Transverse colon (tissue), 4 donors: ENCODE measurements around the gene CEP192. TPM values are rescaled to one million over a fixed set of nuclear protein-coding genes. Genes with fewer than 3 reads are reported as not detected.
A peak's percentile ranks its signal among the peaks of the same experiment; 100 is the strongest.

Source experiments
- DNase-seq: peaks from one replicate; pipeline ENCODE4 v3.0.0-alpha.2; 2019
- H3K27ac ChIP-seq, 4 donors: fragments of 200-600 bp; sonication (generic); 2 replicates each; pipeline ENCODE4 v1.5.1; 2016 to 2018; ENCODE audit warnings: inconsistent platforms in 4 of 4
- H3K27me3 ChIP-seq: fragments of 200-600 bp; sonication (generic); 2 replicates; pipeline ENCODE4 v1.5.1; 2017; ENCODE audit warnings: inconsistent platforms
- H3K36me3 ChIP-seq, 4 donors: fragments of 200-600 bp; sonication (generic); 2 replicates each; pipeline ENCODE4 v1.5.1; 2017 to 2019; ENCODE audit warnings: inconsistent platforms in 4 of 4
- H3K4me1 ChIP-seq, 4 donors: fragments of 200-600 bp; sonication (generic); 2 replicates each; pipeline ENCODE4 v1.5.1; 2017 to 2020; ENCODE audit warnings: inconsistent platforms in 4 of 4
- H3K4me3 ChIP-seq, 4 donors: fragments of 200-600 bp; sonication (generic); 1 replicate in 1 of 4; 2 replicates in 3 of 4; pipeline versions ENCODE4 v1.5.1 to v1.6.1; 2017 to 2019; ENCODE audit warnings: inconsistent platforms in 4 of 4
- H3K9me3 ChIP-seq, 2 donors: fragments of 200-600 bp; sonication (generic); 2 replicates each; pipeline ENCODE4 v1.5.1; 2017 to 2019; ENCODE audit warnings: inconsistent platforms in 2 of 2
- EP300 ChIP-seq: sonication (generic); formaldehyde crosslinking; IDR thresholded peaks from one replicate; pipeline ENCODE4 v1.6.1; 2017; ENCODE audit warnings: antibody characterized with exemption, low read depth
- POLR2A ChIP-seq: fragments of 450-650 bp; IDR thresholded peaks from one replicate; pipeline ENCODE4 v1.6.1; 2016; ENCODE audit warnings: antibody characterized with exemption, mild to moderate bottlenecking, moderate library complexity
- POLR2AphosphoS5 ChIP-seq, 3 donors: sonication (generic); formaldehyde crosslinking; IDR thresholded peaks; one replicate each; pipeline ENCODE4 v1.6.1; 2016; ENCODE audit warnings: antibody characterized with exemption in 3 of 3
- WGBS, 2 donors: methylation state at CpG; one replicate each; pipeline ENCODE4 v1.1.5; 2018; ENCODE audit warnings: low coverage in 1 of 2; 5-methylcytosine and 5-hydroxymethylcytosine counted together
- in situ Hi-C, 4 donors: fragments of 200-750 bp; cut with MboI; loops; one replicate each; pipeline versions ENCODE4 v1.15.0 to v1.15.1; 2017; ENCODE audit warnings: low sequenced_read_pairs in 3 of 4, low pct_ligation_motif_present in 1 of 4, low pct_unique_long_range_greater_than_20kb in 1 of 4
- intact Hi-C: fragments of 100-400 bp; cut with DNase I; formaldehyde crosslinking; loops from one replicate; pipeline ENCODE4 v1.15.1; 2023; ENCODE audit warnings: low total_unique reads
- total RNA-seq, 4 donors: library from RNA; depleted of rRNA; stranded (reverse); fragments of >200 nt; gene quantifications; one replicate each; pipeline ENCODE4 v1.1.0, GENCODE V29; 2016
- TF ChIP-seq, protein P1 (sequence below), 5 experiments: fragments of 200-600 bp in 3 of 5; fragments of 450-650 bp in 2 of 5; sonication (generic) in 3 of 5; IDR thresholded peaks; 1 replicate in 2 of 5; 2 replicates in 3 of 5; pipeline ENCODE4 v1.5.1; 2016 to 2017; ENCODE audit warnings: antibody characterized with exemption in 5 of 5, inconsistent platforms in 3 of 5, mild to moderate bottlenecking in 2 of 5, moderate library complexity in 1 of 5

CEP192 gene
- total RNA-seq, 4 donors from 2014 or later = 21.3 to 40.0 (median 34.1) TPM

DNA sequence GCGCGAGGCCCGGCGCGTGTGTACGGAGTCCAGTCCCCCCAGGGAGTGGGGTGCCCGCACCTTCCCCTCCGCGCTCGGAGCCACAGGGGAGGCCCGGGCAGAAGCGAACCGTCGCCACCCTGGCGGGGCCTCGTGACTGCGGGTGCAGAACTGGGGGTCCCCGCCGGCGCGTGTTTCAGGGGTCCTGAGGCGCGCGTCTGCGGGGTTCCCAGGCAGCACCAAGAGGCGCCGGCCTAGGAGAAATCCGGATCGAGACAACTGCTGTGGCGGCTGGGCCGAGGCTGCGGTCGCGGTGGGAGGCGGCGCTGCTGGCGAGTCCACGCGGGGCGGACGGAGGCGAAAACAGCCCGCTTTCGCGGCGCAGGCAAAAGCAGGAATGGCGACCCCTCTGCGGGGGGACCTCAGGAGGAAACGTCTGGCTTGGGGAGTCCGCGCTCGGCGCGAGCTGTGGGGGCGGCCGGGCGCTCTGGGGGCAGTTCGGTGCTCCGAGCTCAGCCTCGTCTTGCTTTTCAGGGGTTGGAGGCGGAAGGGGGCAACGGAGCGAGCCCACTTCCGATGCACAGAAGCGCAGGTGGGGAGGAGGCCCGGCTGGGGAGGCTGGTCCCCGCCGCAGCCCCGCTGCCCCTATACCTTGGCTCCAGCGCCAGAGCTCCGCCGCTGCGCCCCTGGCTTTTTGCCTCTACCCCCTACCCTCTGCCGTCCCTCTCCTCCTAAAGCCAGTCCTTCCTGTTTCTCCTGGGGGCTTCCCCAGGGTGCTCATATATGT, 145.9 kb downstream of the CEP192 start:
- peaks cover 0 to 18% (median 4%) of the 10 kb centered on the region in 4 donors for H3K4me1 ChIP-seq
- no peak for TF ChIP-seq EP300
- TF ChIP-seq, protein P1, sequence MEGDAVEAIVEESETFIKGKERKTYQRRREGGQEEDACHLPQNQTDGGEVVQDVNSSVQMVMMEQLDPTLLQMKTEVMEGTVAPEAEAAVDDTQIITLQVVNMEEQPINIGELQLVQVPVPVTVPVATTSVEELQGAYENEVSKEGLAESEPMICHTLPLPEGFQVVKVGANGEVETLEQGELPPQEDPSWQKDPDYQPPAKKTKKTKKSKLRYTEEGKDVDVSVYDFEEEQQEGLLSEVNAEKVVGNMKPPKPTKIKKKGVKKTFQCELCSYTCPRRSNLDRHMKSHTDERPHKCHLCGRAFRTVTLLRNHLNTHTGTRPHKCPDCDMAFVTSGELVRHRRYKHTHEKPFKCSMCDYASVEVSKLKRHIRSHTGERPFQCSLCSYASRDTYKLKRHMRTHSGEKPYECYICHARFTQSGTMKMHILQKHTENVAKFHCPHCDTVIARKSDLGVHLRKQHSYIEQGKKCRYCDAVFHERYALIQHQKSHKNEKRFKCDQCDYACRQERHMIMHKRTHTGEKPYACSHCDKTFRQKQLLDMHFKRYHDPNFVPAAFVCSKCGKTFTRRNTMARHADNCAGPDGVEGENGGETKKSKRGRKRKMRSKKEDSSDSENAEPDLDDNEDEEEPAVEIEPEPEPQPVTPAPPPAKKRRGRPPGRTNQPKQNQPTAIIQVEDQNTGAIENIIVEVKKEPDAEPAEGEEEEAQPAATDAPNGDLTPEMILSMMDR (IDR thresholded peaks at IDR 0.05) = no peak
- TF ChIP-seq POLR2A = no peak
- no peak for TF ChIP-seq POLR2AphosphoS5 (IDR thresholded peaks at IDR 0.05)
- no peaks in the 10 kb centered on the region for H3K36me3 ChIP-seq
- WGBS, 2 donors = 2% methylated on average over 55 of the region's 74 CpGs; no CpG with 5 or more reads in 1 of the 2 donors
- DNase-seq = peak; percentile 45
- H3K27me3 ChIP-seq = no peaks in the 10 kb centered on the region
- intact Hi-C loops = no loop called here
- in situ Hi-C loops = loop anchor here in 1 of 4 donors (25.0 kb wide), 1 partner anchor 100 kb away; no protein-coding TSS in a partner anchor
- peak overlapping the region; percentile 31 to 71 (median 54) for H3K4me3 ChIP-seq
- peak overlapping the region; percentile 78 to 85 (median 80) for H3K27ac ChIP-seq
- no peaks in the 10 kb centered on the region for H3K9me3 ChIP-seq

DNA sequence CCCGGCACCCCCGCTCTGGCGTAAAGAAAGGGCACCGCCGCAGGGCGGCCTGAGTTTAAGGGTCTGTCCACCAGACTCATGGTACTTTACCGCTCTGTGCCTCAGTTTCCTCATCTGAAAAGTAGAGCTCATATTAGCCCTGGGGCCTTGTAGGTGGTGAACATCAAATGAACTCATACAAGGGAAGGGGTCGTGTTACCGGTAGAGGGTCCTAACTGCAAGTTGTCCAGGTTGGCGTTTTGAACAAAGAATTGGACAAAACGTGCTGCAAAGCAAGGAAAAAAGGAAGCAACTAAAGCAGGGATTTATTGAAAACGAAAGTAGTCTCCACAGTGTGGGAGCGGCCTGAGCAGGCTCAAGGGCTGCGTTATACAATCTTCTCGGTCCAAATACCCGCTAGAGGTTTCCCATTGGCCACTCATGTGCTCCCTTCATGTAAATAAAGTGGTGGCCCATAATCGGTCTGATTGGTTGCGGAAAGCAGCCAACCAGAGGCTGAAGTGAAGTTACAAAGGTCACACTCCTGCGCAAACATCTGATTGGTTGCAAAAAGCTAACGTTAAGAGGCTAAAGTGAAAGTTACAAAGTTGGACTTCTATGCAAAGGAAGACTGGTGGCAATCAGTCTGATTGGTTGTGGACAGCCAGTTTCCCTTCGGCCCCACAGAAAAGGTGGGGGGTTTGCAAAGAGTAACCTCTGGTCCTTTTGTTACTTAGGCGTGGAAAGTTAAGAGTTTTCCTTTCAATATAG, 146.7 kb downstream of the CEP192 start:
- in situ Hi-C loops (loop anchor here in 1 of 4 donors (25.0 kb wide), 1 partner anchor 99 kb away; no protein-coding TSS in a partner anchor), intact Hi-C loops (no loop called here)
- TF ChIP-seq POLR2A (peak; percentile 26), POLR2AphosphoS5 (IDR thresholded peaks at IDR 0.05) (peak; percentile 53 to 78 (median 56)), EP300 (no peak)
- TF ChIP-seq, protein P1 (IDR thresholded peaks at IDR 0.05) = no peak
- Histone ChIP-seq H3K27me3 (no peaks in the 10 kb centered on the region), H3K36me3 (no peaks in the 10 kb centered on the region), H3K4me1 (peaks cover 0 to 18% (median 4%) of the 10 kb centered on the region in 4 donors), H3K27ac (peak overlapping the region; percentile 78 to 85 (median 80)), H3K9me3 (no peaks in the 10 kb centered on the region), H3K4me3 (peak overlapping the region; percentile 31 to 71 (median 54))
- WGBS, 2 donors = 20 to 29% methylated on average over 4 to 22 of the region's 22 CpGs
- DNase-seq = peak; percentile 89

DNA sequence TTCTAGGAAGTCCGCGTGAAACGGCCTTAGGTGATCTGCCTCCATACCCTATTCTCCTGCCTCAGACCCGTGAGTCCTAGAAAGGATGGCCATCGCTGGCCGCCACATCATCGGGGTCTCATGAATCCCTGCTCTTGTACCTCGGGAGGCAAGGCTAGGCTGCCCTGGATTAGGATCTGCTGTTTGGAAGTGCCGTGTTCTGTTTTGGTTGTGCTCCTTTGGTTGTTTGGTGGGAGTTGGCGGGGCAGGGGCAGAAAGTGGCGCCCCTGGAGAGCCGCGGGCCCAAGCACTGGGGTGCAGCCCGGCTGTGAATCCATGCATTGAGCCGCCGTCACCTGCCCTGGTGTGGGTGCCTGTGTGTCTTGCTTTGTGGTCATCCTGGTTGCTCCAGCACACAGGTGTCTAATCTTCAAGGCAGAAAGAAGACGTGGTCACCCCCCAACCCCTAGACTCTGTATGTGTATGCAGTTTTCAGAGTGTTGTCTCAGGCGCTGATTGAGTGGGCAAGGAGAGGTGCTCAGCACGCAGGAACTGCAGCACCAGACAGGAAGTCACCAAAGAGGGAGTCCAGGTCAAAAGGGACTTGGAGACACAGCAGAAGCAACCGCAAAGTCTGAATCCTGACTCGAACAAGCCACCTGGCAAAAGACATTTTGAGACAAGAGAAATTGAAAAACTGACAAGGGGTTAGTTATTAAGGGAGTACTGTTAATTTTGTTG, 147.4 kb downstream of the CEP192 start:
- 85 to 89% methylated on average over 3 to 18 of the region's 21 CpGs for WGBS, 2 donors

More for the DNA sequence above, 147.4 kb downstream of the CEP192 start:
- Histone ChIP-seq H3K36me3 (no peaks in the 10 kb centered on the region), H3K4me3 (peak overlapping the region in 2 of 4 donors; percentile 53 to 71), H3K9me3 (peaks cover 0 to 2% of the 10 kb centered on the region in 2 donors), H3K27ac (peak overlapping the region; percentile 78 to 85 (median 80)), H3K27me3 (no peaks in the 10 kb centered on the region), H3K4me1 (peaks cover 0 to 18% (median 4%) of the 10 kb centered on the region in 4 donors)
- intact Hi-C loops = no loop called here
- TF ChIP-seq POLR2A (no peak), EP300 (no peak), POLR2AphosphoS5 (IDR thresholded peaks at IDR 0.05) (no peak)
- TF ChIP-seq, protein P1 (IDR thresholded peaks at IDR 0.05) = no peak
- DNase-seq = no peak
- in situ Hi-C loops = loop anchor here in 1 of 4 donors (25.0 kb wide), 1 partner anchor 99 kb away; no protein-coding TSS in a partner anchor
